ENCODE results near the gene TBC1D7. TPM values are rescaled to one million over a fixed set of nuclear protein-coding genes. Genes with fewer than 3 reads are reported as not detected.
A peak's percentile ranks its signal among the peaks of the same experiment; 100 is the strongest.
"Not testable (repeated sequence)": the region's sequence is repeated elsewhere in the genome, so short reads cannot be mapped to it uniquely, and the experiment has no call there.

The TBC1D7 gene
- total RNA-seq, 1 donor from 2014 or later = 30.2 TPM

- not testable (repeated sequence) for DNase-seq (ENCODE audit: extremely low read depth, low read depth, low spot score)
These were observed 2.2 kb downstream of the TBC1D7 start for GRCh38 chr6:13326031-13326586.

- no peak for DNase-seq (ENCODE audit: extremely low read depth, low read depth, low spot score)
These were observed 8.3 kb downstream of the TBC1D7 start for GRCh38 chr6:13319891-13320564.

GRCh38 chr6:13318821-13319220 is 9.5 kb downstream of the TBC1D7 start:
- DNase-seq (ENCODE audit: extremely low read depth, low read depth, low spot score) = no peak

GRCh38 chr6:13315896-13316295 is 12.4 kb downstream of the TBC1D7 start:
- DNase-seq (ENCODE audit: extremely low read depth, low read depth, low spot score) = no peak

GRCh38 chr6:13314806-13315205 is 13.5 kb downstream of the TBC1D7 start:
- DNase-seq (ENCODE audit: extremely low read depth, low read depth, low spot score) = no peak

- DNase-seq (ENCODE audit: extremely low read depth, low read depth, low spot score) = no peak
These were observed 17.2 kb downstream of the TBC1D7 start for GRCh38 chr6:13311155-13311554.

GRCh38 chr6:13308332-13308731 is 20.0 kb downstream of the TBC1D7 start:
- no peak for DNase-seq (ENCODE audit: extremely low read depth, low read depth, low spot score)

GRCh38 chr6:13307508-13307995 is 20.8 kb downstream of the TBC1D7 start:
- DNase-seq (ENCODE audit: extremely low read depth, low read depth, low spot score) = peak; percentile 64

GRCh38 chr6:13305791-13306190 is 22.5 kb downstream of the TBC1D7 start:
- no peak for DNase-seq (ENCODE audit: extremely low read depth, low read depth, low spot score)

GRCh38 chr6:13305288-13305687 is 23.0 kb downstream of the TBC1D7 start:
- DNase-seq (ENCODE audit: extremely low read depth, low read depth, low spot score) = no peak

GRCh38 chr6:13304580-13305260 is 23.6 kb downstream of the TBC1D7 start:
- no peak for DNase-seq (ENCODE audit: extremely low read depth, low read depth, low spot score)

GRCh38 chr6:13304101-13304500 is 24.2 kb downstream of the TBC1D7 start:
- no peak for DNase-seq (ENCODE audit: extremely low read depth, low read depth, low spot score)

- no peak for DNase-seq (ENCODE audit: extremely low read depth, low read depth, low spot score)
These were observed 24.7 kb downstream of the TBC1D7 start for GRCh38 chr6:13303668-13304017.

- peak; percentile 97 for DNase-seq (ENCODE audit: extremely low read depth, low read depth, low spot score)
These were observed 25.3 kb downstream of the TBC1D7 start for GRCh38 chr6:13302751-13303667.

- no peak for DNase-seq (ENCODE audit: extremely low read depth, low read depth, low spot score)
These were observed 26.0 kb downstream of the TBC1D7 start for GRCh38 chr6:13302291-13302690.

- DNase-seq (ENCODE audit: extremely low read depth, low read depth, low spot score) = no peak
These were observed 27.4 kb downstream of the TBC1D7 start for GRCh38 chr6:13300643-13301590.

GRCh38 chr6:13299918-13300317 is 28.4 kb downstream of the TBC1D7 start:
- DNase-seq (ENCODE audit: extremely low read depth, low read depth, low spot score) = no peak

GRCh38 chr6:13299403-13299821 is 28.9 kb downstream of the TBC1D7 start:
- no peak for DNase-seq (ENCODE audit: extremely low read depth, low read depth, low spot score)

- no peak for DNase-seq (ENCODE audit: extremely low read depth, low read depth, low spot score)
These were observed 29.9 kb downstream of the TBC1D7 start for GRCh38 chr6:13298446-13298845.

GRCh38 chr6:13297391-13297790 is 30.9 kb downstream of the TBC1D7 start:
- no peak for DNase-seq (ENCODE audit: extremely low read depth, low read depth, low spot score)
